Peyer's patch (tissue), 4 donors: Measurements from ENCODE around the gene GLA. TPM values are rescaled to one million over a fixed set of nuclear protein-coding genes. Genes with fewer than 3 reads are reported as not detected.
A peak's percentile ranks its signal among the peaks of the same experiment; 100 is the strongest.

ENCODE experiments used
- DNase-seq, 3 donors: peaks; one replicate each; pipeline ENCODE4 v3.0.0-alpha.2; 2017 to 2019
- H3K27ac ChIP-seq, 4 donors: fragments of 200-600 bp; sonication (generic); one replicate each; pipeline ENCODE4 v1.5.1; 2016 to 2019
- H3K27me3 ChIP-seq, 2 donors: fragments of 200-600 bp; sonication (generic); one replicate each; pipeline ENCODE4 v1.5.1; 2019
- H3K36me3 ChIP-seq, 3 donors: fragments of 200-600 bp; sonication (generic); one replicate each; pipeline ENCODE4 v1.5.1; 2016 to 2019
- H3K4me1 ChIP-seq, 4 donors: fragments of 200-600 bp; sonication (generic); one replicate each; pipeline ENCODE4 v1.5.1; 2016 to 2019
- H3K4me3 ChIP-seq, 4 donors: fragments of 200-600 bp; sonication (generic); 1 replicate in 3 of 4; 2 replicates in 1 of 4; pipeline ENCODE4 v1.5.1; 2016 to 2019; ENCODE audit warnings: mild to moderate bottlenecking in 1 of 4
- H3K9me3 ChIP-seq, 4 donors: fragments of 200-600 bp; sonication (generic); one replicate each; pipeline ENCODE4 v1.5.1; 2016 to 2019; ENCODE audit warnings: mild to moderate bottlenecking in 1 of 4
- POLR2A ChIP-seq, 2 donors: fragments of 450-650 bp; IDR thresholded peaks; one replicate each; pipeline ENCODE4 v1.5.1; 2017; ENCODE audit warnings: antibody characterized with exemption in 2 of 2, mild to moderate bottlenecking in 2 of 2, moderate library complexity in 2 of 2
- total RNA-seq, 4 donors: library from RNA; depleted of rRNA; stranded (reverse); fragments of >200 nt; gene quantifications; one replicate each; pipeline ENCODE4 v1.1.0, GENCODE V29; 2016
- TF ChIP-seq, protein P1 (sequence below), 6 experiments: fragments of 450-650 bp in 4 of 6; fragments of 200-600 bp in 2 of 6; sonication (generic) in 1 of 6; IDR thresholded peaks; one replicate each; pipeline ENCODE4 v1.5.1; 2017 to 2019; ENCODE audit warnings: antibody characterized with exemption in 6 of 6, mild to moderate bottlenecking in 3 of 6, moderate library complexity in 1 of 6

The GLA gene
- total RNA-seq, 4 donors from 2014 or later, result 25.6 to 53.8 (median 36.0) TPM

DNA sequence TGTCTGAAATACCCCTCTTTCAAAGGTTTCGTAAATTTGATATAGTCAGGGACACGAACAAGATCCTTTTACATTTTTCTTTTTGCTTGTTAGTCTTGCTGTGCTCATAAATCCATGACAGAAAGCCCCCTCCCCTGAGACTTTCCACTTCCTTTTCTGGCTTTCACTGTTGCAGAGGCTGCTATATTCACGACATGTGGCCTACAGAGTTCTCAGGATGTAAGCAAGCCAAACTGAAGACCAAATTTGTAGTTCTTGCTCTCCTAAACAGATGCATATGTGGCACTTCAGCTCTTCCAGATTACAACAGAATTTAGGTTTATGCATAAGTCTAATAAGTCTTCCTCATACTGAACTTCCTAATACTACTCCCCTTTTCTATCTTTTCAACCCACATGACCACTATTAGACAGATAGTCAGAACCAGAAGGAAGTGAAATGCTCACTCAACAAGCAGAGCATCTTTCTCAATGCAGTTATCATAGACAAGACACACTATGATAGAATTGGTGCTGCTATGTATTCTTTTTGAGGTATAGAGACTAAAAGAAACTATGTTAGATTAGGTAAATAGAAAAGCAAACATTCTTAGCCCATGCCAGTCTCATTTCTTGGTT lies 36.7 kb downstream of the GLA start:
- H3K4me3 ChIP-seq, result no peak overlapping the region
- peak in 1 of 3 donors; percentile 34 for DNase-seq
- H3K36me3 ChIP-seq, result no peaks in the 10 kb centered on the region
- TF ChIP-seq, protein P1, sequence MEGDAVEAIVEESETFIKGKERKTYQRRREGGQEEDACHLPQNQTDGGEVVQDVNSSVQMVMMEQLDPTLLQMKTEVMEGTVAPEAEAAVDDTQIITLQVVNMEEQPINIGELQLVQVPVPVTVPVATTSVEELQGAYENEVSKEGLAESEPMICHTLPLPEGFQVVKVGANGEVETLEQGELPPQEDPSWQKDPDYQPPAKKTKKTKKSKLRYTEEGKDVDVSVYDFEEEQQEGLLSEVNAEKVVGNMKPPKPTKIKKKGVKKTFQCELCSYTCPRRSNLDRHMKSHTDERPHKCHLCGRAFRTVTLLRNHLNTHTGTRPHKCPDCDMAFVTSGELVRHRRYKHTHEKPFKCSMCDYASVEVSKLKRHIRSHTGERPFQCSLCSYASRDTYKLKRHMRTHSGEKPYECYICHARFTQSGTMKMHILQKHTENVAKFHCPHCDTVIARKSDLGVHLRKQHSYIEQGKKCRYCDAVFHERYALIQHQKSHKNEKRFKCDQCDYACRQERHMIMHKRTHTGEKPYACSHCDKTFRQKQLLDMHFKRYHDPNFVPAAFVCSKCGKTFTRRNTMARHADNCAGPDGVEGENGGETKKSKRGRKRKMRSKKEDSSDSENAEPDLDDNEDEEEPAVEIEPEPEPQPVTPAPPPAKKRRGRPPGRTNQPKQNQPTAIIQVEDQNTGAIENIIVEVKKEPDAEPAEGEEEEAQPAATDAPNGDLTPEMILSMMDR (IDR thresholded peaks at IDR 0.05), result no peak
- TF ChIP-seq POLR2A (IDR thresholded peaks at IDR 0.05), result no peak
- peak overlapping the region in 1 of 4 donors; percentile 42 for H3K27ac ChIP-seq
- H3K4me1 ChIP-seq, result no peaks in the 10 kb centered on the region
- H3K9me3 ChIP-seq, result no peaks in the 10 kb centered on the region
- H3K27me3 ChIP-seq, result no peaks in the 10 kb centered on the region

DNA sequence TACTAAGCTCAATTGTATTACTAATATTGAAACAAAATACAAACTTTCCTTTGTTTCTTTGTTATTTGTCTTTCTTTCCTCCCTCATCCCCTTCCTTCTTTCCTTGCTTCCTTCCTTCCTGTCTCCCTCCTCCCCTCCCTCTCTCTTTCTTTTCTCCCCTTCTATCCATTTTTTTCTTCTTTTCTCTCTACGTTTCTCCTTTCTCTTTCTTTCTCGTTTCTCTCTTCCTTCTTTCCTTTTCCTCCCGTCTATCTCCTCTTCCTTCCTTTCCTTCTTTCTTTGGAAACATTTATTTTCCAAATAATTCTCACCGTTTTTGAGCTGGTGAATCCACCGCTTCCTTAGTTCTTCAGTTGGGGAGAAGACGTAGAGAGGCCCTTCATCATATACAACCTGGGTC lies 38.0 kb downstream of the GLA start:
- H3K9me3 ChIP-seq, result no peaks in the 10 kb centered on the region
- H3K27ac ChIP-seq, result no peak overlapping the region
- H3K4me1 ChIP-seq, result no peaks in the 10 kb centered on the region
- H3K27me3 ChIP-seq, result no peaks in the 10 kb centered on the region
- no peak for DNase-seq
- H3K4me3 ChIP-seq, result no peak overlapping the region
- TF ChIP-seq POLR2A (IDR thresholded peaks at IDR 0.05), result no peak
- TF ChIP-seq, protein P1 (IDR thresholded peaks at IDR 0.05), result no peak
- no peaks in the 10 kb centered on the region for H3K36me3 ChIP-seq

DNA sequence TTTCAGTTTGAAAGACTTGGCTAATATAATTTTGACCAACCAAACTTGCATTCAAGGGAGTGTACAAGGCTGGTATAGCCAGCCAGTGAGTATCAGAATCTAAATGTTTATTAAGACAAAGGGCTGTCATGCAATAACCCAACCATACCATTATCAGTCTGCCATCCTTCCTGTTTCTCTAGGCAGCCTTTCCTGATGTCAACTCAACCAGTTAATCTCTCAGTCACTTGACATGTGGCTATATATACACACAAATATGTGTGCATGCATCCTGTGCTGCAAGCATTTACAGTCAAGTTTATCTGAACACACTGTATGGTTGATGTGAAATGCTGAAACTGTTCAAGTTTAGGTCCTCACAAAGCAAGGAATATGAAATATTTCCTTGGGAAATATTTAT lies 38.9 kb downstream of the GLA start:
- Histone ChIP-seq H3K36me3 (no peaks in the 10 kb centered on the region), H3K27ac (no peak overlapping the region), H3K9me3 (no peaks in the 10 kb centered on the region), H3K4me3 (no peak overlapping the region), H3K27me3 (no peaks in the 10 kb centered on the region), H3K4me1 (no peaks in the 10 kb centered on the region)
- no peak for TF ChIP-seq POLR2A (IDR thresholded peaks at IDR 0.05)
- TF ChIP-seq, protein P1 (IDR thresholded peaks at IDR 0.05), result no peak
- DNase-seq, result no peak

DNA sequence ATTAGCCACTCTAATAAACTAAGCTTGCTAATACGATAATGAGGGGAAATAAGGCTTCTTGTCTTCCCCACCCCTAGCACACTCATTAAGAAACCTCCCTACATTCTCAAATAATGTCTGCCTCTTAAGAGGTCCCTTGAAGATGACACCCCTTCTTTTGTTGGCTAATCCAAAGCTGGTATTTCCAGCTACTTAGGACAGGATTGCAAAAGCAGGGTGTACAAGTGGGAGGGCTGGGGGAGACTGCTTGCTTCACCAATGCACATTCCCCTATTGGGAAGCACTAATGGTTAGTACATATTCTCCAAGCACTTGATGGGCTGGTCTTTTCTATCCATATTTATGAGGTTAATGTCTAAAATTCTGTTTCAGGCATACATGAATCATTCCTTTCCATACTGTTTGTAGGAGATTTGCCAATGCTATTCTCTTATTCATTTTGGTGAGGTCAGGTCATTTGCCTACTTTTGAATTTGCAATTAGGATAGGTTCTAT lies 42.4 kb downstream of the GLA start:
- no peak overlapping the region for H3K4me3 ChIP-seq
- no peak overlapping the region for H3K27ac ChIP-seq
- no peaks in the 10 kb centered on the region for H3K4me1 ChIP-seq
- H3K36me3 ChIP-seq, result no peaks in the 10 kb centered on the region
- DNase-seq, result no peak
- no peaks in the 10 kb centered on the region for H3K9me3 ChIP-seq
- H3K27me3 ChIP-seq, result no peaks in the 10 kb centered on the region
- TF ChIP-seq, protein P1 (IDR thresholded peaks at IDR 0.05), result no peak
- TF ChIP-seq POLR2A (IDR thresholded peaks at IDR 0.05), result no peak

DNA sequence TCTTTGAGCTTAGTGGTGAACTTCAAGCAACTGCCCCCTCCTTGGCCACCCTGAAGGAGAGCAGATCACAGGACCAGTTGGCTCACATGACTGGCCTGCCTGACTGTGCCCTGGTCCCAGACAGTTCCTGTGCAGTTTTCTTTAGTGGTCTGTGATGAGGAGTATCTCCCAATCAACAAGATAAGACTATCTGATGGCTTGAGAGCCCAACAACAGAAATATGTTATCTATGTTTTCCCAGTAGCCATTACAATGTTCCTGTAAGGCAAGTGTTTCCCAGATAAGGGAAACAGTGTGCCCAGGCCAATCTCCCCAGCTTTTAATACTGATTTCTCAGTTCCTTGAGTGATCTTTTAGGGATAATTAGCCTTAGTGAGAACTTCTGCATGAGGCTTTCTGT lies 45.0 kb downstream of the GLA start:
- H3K4me3 ChIP-seq, result no peak overlapping the region
- H3K9me3 ChIP-seq, result no peaks in the 10 kb centered on the region
- H3K27ac ChIP-seq, result no peak overlapping the region
- H3K4me1 ChIP-seq, result no peaks in the 10 kb centered on the region
- no peaks in the 10 kb centered on the region for H3K36me3 ChIP-seq
- no peak for DNase-seq
- H3K27me3 ChIP-seq, result no peaks in the 10 kb centered on the region
- no peak for TF ChIP-seq POLR2A (IDR thresholded peaks at IDR 0.05)
- TF ChIP-seq, protein P1 (IDR thresholded peaks at IDR 0.05), result no peak
